Fibroblast of gingiva (primary cell): ENCODE data around the gene SERP2.

Experiments
- DNase-seq: peaks from one replicate; pipeline ENCODE4 v3.0.0-alpha.2; 2011; ENCODE audit warnings: low read depth

The SERP2 gene

DNA sequence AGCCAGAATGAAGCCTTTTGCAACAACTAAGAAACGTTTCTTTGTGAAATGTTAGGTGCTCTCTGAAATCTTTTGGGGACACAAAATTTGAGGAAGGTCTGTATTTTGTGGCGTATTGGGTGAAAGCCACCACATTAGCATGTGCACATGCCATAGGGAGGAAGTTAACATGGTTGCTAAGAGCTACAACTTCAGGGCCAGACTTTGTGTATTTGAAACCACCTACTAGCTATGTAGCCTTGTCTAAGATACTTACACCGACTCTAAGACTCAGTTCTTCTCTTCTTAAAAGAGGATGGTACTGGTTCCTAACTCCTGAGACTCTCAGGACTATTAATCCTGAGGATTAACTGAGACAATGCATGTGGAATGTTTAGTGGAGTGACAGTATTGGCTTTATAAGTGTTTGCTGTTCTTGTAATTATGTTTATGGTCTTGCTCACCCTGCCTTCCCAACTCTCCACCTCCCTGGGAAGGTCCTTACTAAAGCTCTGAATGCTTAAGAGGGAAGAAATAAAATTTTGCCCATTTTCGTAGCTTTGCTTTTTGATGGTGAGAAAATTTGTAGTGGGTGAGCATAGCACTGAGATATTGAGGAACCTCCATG is 15.5 kb downstream of the SERP2 start:
- DNase-seq: no peak

DNA sequence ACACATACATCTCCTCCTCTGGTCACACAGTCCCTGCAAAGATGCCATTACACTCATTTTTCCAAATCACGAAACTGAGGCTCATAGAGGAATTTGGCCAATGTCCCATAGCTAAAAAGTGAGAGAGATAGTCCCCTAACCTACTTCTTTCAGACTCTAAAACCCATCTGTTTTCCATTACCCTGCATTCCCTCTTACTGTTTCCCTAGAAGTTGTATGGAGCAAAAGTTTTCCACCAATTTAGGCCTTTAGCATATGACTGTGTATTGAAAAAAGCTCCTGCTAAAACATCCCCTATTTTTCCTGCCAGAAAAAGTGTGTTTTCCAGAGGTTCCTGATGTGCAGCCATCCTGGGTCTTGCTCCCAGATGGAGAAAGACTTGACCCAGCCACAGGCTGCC is 16.3 kb downstream of the SERP2 start:
- peak; percentile 29 for DNase-seq

DNA sequence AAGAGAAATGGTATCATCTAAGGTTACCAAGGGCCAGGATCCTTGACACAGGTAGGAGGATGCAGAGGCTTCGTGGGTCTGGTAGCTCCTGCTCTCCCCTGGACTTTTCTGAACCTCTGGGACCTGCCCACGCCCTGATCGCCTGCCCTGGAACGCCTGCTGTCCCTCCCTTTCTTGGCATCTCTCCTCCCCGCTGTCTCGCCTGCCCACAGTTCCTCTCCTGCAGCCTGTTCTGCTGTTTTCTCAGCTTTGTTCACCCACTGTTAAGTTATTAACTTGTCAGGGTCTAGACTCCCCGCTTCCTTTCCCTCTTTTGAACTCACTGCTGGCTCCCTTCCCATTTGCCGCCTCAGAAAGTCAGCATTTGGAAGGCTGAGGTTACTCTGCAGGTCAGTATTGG is 19.8 kb downstream of the SERP2 start:
- DNase-seq: no peak

GRCh38 chr13:44394658-44395057 is 21.0 kb downstream of the SERP2 start:
- no peak for DNase-seq

DNA sequence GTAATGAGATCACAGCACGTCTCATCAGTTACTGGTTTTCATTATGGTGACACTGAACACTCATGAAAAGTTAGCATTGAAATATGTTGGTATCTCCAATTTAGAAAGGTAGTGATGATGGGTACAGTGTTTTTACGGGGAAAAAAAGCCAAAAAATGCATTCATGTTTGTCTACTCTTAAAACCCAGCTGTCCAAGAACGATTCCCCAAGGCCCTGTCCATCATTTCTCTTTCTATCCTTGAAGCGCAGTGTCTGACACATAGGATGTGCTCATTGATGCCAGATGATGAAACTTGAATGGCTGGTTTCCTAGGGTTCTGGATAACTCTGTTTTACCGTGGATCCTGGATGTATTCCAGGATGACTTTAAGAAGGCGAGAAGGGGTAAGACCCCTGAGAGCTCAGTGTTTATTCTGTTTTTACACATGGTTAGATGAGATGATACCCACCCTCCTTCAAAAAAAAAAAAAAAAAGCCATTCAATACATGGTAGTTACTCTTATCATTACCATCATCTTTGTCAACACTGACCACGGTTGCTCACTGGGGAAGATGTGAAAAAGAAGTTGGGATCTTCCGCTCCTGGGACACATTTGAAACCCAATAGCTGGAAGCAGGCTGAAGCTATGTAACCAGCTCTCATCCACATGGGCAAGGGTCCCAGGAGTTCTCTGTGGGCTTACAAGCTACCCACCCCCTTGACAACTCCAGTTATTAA is 22.5 kb downstream of the SERP2 start:
- DNase-seq: no peak

DNA sequence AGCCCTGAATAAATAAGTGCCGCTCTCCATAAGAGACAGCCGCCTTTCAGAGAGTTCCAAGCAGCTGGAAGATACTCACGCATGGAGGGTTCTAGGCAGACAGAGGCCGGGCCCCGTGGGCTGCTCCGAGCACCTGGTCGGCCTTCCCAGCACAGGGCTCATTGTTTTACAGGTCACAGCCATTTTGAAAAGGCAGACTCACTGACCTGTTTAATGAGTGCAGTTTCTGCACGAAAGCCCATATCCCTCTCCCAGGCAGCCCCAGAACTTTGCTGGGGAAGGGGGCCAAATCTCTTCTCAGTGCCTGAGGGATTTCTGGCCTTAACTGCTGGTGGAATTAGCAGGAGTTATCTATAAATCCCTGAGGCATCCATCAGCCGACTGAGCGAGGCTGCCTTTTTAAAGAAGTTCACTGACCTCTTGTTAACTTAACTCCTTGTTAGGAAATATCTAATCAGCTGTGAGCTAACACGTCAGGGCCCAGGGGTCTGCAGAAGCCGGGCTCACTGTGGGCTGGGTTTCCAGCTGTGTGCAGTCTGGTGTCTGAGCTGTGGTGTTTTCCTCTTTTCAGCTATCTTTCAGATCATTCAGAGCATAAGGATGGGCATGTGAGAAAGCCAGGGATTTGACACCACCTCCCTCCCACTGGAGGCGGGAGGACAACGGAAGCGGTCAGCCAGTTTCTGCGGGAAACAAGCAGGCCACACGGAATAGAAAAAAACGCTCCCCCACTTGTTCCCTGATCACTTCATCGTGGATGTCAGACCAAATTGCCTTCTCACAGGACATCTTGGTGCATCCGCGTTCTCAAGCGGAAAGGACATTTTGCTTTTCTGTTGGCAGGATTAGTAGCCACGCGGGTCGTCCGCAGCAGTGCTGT is 23.3 kb downstream of the SERP2 start:
- DNase-seq: peak; percentile 27

- DNase-seq: no peak
Observed at GRCh38 chr13:44397766-44398223, 24.2 kb downstream of the SERP2 start.

GRCh38 chr13:44398606-44399005 is 25.0 kb downstream of the SERP2 start:
- DNase-seq: no peak

GRCh38 chr13:44399074-44399473 is 25.4 kb downstream of the SERP2 start:
- DNase-seq: no peak

DNA sequence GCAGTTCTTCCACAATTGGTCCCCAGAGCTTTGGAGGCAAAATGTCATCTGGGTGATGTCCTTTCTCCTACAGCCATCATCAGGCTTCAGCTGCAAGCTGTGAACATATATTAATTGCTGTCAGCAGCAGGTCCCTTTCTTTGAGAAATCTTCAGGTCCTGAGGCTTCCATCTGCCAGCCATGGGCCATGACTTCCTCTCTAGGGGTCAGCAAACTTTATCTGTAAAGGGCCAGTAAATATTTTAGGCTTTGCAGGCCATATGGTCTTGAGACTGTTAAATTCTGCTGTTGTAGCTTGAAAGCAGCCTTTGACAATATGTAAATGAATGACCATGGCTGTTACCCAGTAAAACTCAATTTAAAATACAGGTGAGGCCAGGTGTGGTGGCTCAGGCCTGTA is 27.1 kb downstream of the SERP2 start:
- no peak for DNase-seq

DNA sequence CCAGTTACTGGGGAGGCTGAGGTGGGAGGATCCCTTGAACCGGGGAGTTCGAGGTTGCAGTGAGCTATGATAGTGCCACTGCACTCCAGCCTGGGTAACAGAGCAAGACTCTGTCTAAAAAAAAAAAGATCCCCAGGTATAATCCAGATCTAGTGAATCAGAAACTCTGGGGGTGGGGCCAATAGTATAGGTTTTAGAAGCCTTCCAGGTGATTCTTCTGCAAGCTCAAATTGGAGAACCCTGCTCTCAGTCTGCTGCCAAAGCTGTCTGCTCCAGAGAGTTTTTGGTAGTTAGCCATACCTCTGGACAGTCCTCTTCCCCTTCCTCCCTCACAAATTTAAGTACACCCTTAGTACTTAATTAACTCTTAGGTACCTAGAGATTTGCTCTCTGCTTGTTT is 28.0 kb downstream of the SERP2 start:
- no peak for DNase-seq

- DNase-seq: no peak
Observed at GRCh38 chr13:44402899-44403445, 29.3 kb downstream of the SERP2 start.

DNA sequence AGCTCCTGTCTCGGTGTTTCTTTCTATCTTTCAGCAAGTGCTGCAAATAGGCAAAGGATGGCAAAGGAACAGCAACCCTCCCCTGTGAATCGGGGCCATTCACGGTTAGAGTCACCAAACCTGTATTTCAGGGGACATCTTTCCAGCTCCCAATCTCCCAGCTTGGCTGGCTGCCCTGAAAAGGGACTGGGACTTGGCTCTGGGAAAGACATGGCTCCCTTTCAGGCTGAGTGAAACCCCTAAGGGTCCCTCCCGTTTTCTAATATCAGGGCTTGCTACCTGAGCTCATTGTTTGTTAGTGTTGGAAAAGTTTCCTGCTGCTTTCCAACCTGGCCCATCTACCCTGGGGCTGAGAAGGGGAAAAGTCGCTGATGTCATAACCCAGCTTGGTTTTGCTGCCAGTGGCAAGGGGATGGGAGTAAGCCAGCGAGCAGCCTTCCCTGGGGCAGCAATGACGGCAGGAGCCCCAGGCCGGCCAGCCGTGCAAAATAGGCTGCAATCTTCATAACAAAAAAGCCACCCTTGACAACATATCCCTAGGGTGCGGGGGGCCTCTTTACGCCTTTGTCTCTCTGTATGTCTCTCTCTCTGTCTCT is 29.9 kb downstream of the SERP2 start:
- DNase-seq: no peak

DNA sequence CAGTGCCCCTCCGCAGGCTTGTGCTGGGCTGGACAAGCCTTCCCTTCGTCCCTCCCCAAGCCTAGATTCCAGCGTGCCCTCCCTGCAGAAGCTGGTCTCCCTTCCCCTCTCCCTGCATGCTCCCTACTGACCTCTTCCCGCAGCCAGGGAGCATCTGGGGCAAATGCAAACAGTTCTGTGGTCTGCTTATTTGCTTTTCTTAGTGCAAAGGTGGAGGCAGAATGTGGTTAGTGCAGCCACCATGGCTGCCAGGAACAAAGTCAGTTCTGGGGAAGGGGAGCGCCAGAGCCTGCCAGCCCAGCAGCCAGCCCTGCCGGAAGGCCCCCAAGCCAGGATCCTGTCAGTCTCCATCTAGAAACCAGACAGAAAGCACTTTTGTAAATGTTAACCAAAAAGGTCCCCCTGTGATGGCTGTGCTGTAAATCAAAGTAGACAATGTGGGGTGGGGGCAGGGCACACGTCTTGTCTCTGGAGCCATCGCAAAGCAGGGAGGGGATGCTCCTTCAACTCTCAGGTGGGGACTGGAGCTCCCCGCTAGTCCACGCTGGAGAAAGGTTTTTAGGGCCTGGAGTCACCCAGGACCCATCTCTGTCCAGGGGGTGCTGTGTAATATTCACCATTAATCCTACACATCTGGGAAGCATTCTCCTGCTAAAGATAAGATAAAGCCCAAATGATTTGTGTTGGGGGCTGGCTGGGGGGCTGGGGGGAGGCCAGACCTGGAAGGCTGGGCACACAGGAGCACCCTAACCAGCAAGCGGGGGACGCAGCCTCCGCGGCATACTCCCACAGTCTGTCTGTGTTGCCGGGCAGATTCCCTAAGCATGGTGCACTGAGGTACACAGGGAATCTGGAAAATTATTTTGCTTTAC is 30.9 kb downstream of the SERP2 start:
- DNase-seq: no peak

GRCh38 chr13:44406617-44407016 is 33.0 kb downstream of the SERP2 start:
- DNase-seq: no peak

- no peak for DNase-seq
Observed at GRCh38 chr13:44407379-44407778, 33.8 kb downstream of the SERP2 start.

- no peak for DNase-seq
Observed at GRCh38 chr13:44407891-44408290, 34.3 kb downstream of the SERP2 start.

GRCh38 chr13:44409595-44409994 is 36.0 kb downstream of the SERP2 start:
- DNase-seq: no peak

- no peak for DNase-seq
Observed at GRCh38 chr13:44410328-44410859, 36.8 kb downstream of the SERP2 start.

DNA sequence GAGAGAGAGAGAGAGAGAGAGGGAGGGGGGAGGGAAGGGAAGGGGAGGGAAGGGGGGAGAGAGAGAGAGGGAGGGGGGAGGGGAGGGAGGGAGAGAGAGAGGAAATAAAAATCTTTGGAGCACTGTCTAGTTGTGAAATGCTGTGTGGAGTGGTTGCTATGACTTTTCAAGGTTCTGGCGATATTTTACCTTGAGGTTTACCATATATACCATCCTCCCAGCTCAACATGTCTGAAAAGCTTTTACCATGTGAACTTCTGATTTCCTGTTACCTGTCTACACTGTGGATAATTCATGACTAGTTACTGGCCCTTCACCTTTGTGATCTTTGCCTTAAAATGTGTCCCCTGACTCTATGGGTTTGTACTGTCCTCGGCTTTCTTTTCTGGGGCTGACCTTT is 38.2 kb downstream of the SERP2 start:
- no peak for DNase-seq

- DNase-seq: no peak
Observed at GRCh38 chr13:44412346-44412935, 38.8 kb downstream of the SERP2 start.
